G401 (cell line): ENCODE results near the gene CD276. TPM values are rescaled to one million over a fixed set of nuclear protein-coding genes. Genes with fewer than 3 reads are reported as not detected.
"Not testable (repeated sequence)": the region's sequence is repeated elsewhere in the genome, so short reads cannot be mapped to it uniquely, and the experiment has no call there.

ENCODE experiments used
- DNase-seq: peaks from one replicate; pipeline ENCODE4 v3.0.0-alpha.2; 2015; ENCODE audit warnings: low spot score
- in situ Hi-C: cut with HindIII; loops from 2 replicates; pipeline ENCODE4 v1.10.0; 2016; ENCODE audit warnings: low sequenced_read_pairs, mixed read lengths
- total RNA-seq: library from RNA; depleted of rRNA; stranded (reverse); fragments of >200 nt; shearing (Covaris generic); gene quantifications from 2 replicates; pipeline ENCODE4 v1.2.3, GENCODE V29; 2014

The CD276 gene
- total RNA-seq, 1 experiment from 2014 or later, result 85.5 TPM

DNA sequence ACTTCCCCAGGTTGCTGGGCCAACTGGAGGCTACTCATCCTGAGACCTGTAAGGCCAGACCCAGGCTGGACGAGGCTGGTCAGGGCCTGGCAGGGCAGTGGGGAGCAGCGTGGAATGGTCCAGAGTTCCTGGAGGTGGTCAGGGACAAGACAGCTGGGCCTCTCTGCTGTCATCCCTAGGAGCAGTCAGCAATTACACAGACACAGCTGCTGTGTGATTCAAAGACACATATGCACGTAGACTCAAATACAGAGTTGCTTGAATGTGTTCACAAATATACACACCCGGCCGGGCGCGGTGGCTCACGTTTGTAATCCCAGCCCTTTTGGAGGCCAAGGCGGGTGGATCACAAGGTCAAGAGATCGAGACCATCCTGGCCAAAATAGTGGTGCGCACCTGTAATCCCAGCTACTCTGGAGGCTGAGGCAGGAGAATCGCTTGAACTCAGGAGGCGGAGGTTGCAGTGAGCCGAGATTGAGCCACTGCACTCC, 1.5 kb upstream of the CD276 start:
- in situ Hi-C loops, result loop anchor here (10.0 kb wide), 1 partner anchor 68 kb away; no protein-coding TSS in a partner anchor
- DNase-seq, result no peak

DNA sequence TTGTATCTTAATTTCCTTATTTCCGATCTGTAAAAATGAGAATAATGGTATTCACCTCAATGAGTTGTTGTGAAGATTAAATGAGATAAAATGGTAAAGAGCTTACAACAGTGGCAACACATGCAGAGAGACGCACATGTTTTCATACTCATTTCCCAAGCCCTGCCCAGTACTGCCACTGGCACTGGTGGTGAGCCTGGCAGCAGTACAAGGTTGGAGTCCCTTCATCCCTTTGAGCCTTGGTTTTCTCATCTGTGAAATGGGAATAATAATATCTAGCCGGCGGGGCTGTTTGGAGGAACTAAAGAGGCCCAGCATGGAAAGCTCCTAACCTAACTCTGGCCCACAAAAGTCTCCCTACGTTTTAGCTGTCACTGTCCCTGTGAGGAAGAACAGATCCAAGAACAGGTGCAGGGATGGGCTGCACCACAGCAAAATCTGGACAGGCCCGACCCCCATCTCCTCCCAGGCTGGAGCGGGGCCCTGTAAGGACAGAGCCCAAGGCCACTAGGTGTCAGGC, 866 bp upstream of the CD276 start:
- DNase-seq, result no peak
- in situ Hi-C loops, result loop anchor here (10.0 kb wide), 1 partner anchor 69 kb away; no protein-coding TSS in a partner anchor

DNA sequence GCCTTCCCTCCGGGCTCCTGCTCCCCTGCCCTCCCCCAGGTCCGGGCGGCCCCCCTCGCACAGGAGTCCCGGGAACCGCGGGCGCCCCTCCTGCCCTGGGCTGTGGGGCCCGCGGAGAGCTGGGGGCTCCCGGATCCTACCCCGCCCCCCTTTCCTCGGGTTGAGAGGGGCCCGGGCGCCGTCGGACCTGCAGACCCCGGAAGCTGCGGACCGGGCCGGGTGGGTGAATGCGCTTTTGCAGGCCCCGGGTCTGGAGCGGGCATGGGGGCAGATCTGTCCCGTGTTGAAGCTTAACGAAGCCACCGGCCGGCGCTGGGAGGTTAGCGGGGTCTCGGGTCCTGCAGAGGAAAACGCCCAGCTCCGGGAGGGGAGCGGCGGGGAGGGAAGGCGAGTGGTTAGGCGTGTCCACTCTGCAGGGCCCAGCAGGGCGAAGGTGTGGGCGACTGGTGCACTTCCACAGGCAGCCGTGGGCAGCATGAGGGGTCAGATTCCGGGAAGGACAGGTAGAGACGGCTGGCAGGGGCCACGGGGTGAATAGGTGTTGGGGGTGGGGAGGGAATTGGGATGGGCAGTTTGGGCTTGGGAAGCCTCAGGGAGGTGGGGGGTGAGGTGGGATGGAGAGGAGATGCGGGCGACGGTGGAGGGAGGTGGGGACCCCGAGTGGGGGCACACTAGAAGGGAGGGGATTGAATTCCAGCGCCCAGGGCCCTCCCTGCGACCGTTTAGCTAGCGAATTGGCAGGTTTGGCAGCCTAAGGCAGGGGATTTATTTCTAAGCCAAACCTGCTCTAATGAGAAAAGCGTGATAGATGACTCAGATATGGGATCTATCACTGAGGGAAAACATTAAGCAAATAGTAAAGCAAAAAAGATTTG, 635 bp downstream of the CD276 start:
- DNase-seq, result no peak
- in situ Hi-C loops, result loop anchor here (10.0 kb wide), 1 partner anchor 70 kb away; no protein-coding TSS in a partner anchor

DNA sequence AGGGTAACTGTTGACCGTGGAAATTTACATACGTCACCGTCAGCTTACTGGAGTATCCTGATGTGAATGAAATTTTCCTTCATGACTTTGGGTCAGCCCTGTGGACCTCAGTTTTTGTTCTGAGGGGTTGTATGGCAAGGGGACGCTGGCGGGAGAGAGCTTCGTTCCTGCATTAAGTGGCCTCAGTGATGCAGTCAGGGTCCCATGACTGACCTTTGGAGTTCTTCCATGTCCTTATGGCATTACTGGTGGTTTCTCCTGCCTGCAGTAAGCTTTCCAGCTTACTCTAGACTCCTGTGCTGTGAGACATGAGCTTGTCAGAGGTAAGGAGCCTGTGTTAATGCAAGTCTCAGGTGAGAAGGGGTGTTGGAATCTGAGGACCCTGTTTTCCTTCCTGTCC, 1.8 kb downstream of the CD276 start:
- in situ Hi-C loops, result loop anchor here (10.0 kb wide), 1 partner anchor 71 kb away; no protein-coding TSS in a partner anchor
- DNase-seq, result no peak

DNA sequence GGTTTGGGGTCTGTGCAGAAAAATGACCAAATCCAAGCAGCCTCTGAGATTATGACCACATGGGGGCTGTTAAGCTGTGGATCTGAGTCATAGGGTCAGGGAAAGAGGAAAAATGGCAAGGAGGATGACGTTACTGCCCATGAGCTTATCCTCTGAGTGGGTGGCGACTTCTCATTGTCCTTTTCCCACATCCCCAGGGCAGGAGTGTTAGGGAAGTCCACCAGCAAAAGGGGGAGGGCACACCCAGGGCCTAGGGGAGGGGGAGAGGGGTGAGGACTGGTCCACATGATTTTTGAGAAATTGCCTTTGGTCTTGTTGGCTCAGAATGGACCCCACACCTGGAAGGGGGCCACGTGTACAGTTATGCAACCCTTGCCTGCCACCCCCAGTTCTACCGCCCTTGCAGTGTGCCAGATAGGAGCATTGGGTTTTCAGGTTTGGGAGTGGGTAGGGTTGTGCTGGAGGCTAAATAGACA, 2.6 kb downstream of the CD276 start:
- no peak for DNase-seq
- in situ Hi-C loops, result loop anchor here (10.0 kb wide), 1 partner anchor 72 kb away; no protein-coding TSS in a partner anchor

DNA sequence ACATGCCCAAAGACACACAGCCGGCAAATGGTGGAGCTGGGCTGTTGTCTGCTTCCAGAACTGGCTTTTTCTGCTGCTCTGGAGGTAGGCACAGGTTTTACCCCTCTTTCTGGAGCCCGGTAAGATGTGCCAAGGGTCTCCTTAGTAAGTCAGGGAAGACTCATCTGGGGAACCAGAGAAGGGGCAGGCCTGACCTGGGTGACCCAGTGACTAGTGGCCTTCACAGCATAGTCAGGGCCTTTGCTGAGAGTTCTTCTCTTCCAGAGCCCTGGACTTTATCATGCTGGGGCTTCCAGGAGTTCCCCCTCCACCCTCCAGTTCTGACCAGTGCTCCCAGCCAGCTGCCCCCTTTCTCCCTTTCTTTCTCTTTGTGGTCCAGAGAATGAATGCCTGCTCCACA, 3.2 kb downstream of the CD276 start:
- in situ Hi-C loops, result loop anchor here (10.0 kb wide), 1 partner anchor 73 kb away; no protein-coding TSS in a partner anchor
- no peak for DNase-seq

DNA sequence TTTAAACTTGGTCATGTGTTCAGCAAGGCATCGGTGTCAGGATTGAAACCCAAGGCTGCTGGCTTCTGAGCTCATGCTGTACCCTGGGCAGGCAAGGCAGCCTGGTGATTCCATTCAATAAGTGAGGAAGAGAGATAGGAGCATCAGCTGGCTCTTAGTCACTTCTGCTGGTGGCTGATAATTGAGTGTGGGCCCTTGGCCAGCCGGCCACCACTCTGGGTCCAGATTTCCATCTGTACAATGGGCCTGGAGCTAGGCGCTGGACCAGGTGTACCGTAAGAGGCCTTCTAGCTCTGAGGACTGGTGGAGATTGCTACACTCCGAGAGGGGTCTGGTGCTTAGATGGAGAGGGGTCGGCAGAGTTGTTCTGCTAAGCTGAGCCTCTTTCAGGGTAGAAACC, 4.3 kb downstream of the CD276 start:
- no peak for DNase-seq
- in situ Hi-C loops, result loop anchor here (10.0 kb wide), 1 partner anchor 74 kb away; no protein-coding TSS in a partner anchor

DNA sequence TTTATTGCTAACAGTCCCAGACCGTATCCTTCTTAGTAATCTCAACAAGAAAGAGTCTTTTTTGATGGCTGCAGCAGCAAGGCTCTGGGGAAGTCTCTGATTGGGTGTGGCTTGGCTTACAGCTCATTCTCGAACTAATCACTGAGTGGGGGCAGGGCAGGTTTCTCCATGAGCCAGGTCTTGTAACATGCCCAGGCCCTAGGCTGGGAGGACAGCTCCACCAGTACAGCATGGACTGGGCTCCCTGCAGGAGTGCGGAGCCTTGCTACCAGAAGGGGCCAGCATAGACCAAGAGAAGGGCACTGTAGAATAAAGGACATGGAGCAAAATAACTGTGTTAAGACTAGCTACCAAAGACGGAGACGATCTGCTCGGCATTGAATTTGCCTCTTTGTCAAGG, 7.2 kb downstream of the CD276 start:
- in situ Hi-C loops, result no loop called here
- peak; percentile 46 for DNase-seq

DNA sequence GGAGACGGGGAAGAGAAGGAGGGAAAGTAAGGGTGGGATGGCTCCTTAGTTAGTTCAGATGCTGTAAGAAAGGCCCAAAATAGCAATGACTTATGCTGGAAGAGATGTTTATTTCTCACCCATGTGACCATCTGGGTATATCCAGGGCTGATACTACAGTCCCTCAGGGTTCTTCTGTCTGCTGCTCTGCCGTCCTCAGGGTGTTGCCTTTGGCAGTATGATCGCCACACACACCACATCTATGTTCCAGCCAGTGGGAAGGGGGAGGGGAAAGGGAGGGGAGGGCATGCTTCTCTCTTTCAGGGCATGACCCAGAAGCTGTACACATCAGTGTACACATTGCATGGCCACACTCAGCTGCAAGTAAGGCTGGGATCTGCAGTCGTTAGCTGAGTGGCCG, 10.2 kb downstream of the CD276 start:
- in situ Hi-C loops, result no loop called here
- no peak for DNase-seq

DNA sequence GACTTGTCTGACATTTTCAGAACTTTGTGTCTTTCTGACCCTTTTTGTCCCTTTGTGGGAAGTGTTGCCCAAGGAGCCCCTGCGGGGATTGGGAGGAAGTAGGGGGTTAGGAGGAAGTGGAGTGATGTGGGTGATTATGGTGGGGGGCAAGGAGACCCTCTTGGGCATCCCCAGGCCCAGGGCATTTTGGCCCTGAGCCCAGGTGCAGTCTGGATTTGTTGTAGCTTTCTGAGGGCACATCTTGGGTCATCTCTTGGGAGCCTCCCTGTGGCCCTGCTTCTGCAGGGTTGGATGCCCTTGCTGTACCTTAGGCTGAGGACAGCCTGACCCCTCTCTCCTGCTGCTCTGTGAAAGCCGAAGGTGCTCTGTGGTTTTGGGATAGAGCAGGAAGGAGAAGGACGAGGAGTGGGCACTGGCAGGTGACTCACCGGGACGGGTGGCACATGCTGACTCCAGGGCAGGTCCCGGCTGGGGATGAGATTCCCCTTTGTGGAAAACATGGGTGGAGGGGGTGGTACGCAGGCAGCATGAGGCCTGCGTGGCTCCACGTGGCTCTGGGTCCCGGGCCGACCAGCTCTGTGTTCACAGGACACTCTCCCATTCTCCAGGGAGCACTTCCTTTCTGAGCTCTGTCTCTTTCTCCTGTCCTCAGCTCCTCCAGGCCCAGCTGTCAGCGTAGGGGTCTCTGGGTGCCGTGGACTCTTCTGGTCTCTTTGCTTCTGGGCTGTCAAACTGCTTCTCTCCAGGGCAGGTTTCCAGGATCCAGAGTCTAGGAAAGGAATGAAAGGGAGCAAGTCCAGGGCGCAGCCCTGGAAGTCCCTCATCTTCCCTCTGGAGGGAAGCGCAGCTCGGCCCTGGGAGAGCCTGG, 11.8 kb downstream of the CD276 start:
- in situ Hi-C loops, result no loop called here

DNA sequence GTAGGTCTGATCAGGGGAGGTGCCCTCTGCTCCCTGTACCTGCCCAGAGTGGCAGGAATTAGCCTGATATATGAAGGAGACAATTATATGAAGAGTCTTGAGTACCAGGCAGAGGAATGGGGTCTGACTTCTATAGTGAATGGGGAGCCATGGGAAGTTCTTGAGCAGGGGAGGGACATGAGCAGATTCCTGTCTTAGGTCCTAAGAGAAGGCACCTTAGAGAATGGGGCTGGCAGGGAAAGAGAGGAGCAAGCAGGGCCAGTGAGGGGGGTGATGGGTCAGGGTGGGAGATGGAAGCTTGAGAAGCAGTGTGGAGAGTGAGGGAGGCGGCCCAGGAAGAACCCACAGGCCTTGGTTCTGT, 12.4 kb downstream of the CD276 start:
- DNase-seq, result no peak
- in situ Hi-C loops, result no loop called here

More for the DNA sequence above, 11.8 kb downstream of the CD276 start:
- DNase-seq, result no peak

DNA sequence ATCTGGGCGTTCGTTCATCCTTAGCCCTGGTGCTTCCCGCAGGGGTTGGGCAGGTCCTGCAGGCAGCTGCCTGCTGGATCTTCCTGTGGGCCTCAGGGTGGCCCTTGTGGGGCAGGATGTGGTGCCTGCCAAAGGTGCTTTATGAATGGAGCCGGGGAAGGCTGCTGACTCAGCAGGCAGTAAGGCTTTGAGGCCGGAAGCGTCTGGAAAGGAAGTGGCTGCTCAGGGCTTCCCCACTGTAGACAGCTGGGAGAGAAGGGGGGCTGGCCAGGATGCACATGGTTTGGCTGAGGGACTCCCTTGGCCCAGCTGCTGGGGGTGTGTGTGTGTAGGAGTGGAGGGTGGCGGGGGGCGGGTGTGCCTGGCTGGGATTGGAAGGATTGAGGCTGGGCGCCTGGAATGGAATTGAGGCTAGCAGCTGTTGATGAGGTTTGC, 12.9 kb downstream of the CD276 start:
- in situ Hi-C loops, result no loop called here
- DNase-seq, result no peak

DNA sequence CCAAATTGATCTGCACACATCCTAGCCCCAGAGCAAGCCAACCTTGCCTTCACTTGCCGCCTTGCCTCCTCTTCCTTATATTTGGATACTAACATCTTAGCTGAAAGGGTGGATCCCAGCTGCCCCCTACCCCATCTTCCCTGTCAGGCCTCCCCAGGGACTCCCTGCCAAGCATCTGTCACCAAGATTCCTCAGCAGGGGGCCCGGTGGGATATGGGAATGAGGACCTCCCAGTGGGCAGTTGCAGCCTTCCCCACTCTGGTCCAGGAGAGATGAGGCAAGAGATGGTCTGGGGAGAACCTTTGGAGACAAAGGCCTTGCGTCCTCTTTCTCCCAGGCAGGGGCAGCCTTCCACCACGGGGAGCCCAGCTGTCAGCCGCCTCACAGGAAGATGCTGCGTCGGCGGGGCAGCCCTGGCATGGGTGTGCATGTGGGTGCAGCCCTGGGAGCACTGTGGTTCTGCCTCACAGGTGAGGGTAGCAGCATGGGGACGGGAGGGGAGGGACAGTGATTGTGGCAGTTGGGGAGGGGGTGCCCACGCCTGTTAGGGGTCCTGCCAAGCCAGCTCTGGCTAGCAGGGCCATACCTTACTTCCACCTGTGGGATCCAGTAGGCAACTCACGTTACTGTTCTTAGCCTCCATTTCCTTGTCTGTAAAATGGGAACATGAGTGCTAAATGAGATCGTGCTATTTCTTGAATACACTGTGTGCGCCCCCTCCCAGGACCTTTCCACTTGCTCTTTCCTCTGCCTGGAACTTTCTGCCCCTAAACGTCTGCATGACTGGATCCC, 15.3 kb downstream of the CD276 start:
- no peak for DNase-seq
- in situ Hi-C loops, result no loop called here

DNA sequence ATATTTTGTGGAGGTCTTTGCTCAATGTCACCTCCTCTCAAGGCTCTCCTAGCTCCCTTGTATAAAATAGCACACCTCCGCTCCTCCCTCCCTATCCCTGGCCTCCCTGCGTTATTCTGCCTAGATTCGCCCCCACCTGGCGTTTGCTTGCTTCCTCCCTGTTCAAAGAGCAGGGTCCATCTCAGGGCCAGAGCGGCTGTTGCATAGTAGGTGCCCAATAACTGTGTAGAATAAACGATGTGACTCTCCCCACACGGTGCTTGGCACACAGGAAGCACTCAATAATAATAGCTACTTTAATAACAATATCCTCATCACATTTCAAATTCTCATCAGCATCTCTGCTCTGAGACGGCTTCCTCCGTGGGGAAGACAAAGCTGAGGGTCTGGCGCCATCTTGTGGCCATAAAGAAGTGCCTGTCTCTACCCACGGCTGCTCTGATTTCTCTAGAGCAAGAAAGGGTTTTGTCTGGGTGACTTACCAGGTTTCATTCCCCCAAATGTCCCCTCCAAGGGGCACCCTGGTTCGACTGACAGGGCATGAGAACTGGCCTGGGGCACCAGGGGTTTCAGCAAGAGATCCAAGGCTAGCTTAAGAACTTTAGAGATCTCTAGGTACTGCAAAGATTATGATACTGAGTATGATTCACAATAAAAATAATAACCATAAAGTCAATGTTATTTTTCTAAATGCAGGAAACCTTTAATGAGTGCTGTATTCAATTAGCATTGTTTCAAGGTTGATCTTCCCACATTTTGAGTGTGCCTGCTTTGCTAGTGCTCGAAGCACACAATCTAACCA, 16.1 kb downstream of the CD276 start:
- in situ Hi-C loops, result no loop called here
- DNase-seq, result peak; percentile 90

DNA sequence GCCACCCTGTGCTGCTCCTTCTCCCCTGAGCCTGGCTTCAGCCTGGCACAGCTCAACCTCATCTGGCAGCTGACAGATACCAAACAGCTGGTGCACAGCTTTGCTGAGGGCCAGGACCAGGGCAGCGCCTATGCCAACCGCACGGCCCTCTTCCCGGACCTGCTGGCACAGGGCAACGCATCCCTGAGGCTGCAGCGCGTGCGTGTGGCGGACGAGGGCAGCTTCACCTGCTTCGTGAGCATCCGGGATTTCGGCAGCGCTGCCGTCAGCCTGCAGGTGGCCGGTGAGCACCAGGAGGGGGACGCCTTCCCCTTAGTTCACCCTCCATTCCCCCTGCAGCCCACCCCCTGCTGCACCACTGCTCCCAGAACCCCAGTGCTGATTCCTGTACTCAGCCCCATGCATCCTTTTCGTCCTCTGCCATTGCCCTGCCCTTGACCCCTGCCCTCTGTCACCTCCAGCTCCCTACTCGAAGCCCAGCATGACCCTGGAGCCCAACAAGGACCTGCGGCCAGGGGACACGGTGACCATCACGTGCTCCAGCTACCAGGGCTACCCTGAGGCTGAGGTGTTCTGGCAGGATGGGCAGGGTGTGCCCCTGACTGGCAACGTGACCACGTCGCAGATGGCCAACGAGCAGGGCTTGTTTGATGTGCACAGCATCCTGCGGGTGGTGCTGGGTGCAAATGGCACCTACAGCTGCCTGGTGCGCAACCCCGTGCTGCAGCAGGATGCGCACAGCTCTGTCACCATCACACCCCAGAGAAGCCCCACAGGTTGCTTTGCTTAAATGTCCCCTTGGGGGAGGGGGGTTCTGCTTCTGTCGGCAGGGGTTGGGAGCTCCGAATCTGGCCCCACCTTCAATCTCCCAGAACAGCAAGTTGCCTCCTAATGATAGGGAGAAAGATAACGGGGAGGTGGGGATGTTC, 18.4 kb downstream of the CD276 start:
- DNase-seq, in situ Hi-C loops: not testable (repeated sequence)

DNA sequence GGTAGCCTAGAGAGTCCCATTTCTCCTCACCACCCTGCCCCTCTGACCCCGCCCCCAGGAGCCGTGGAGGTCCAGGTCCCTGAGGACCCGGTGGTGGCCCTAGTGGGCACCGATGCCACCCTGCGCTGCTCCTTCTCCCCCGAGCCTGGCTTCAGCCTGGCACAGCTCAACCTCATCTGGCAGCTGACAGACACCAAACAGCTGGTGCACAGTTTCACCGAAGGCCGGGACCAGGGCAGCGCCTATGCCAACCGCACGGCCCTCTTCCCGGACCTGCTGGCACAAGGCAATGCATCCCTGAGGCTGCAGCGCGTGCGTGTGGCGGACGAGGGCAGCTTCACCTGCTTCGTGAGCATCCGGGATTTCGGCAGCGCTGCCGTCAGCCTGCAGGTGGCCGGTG, 19.4 kb downstream of the CD276 start:
- DNase-seq, in situ Hi-C loops: not testable (repeated sequence)
